Esophagus squamous epithelium (tissue), 5 donors: ENCODE measurements around the gene THEM4. TPM values are rescaled to one million over a fixed set of nuclear protein-coding genes. Genes with fewer than 3 reads are reported as not detected.

Source experiments
- DNase-seq: peaks from one replicate; lab custom pipeline; 2025; lab: John Stamatoyannopoulos, UW
- H3K27ac ChIP-seq, 4 donors: fragments of 200-600 bp; sonication (generic); one replicate each; pipeline ENCODE4 v1.5.1; 2016 to 2019; ENCODE audit warnings: mild to moderate bottlenecking in 1 of 4
- H3K27me3 ChIP-seq, 4 donors: fragments of 200-600 bp; sonication (generic); 1 replicate in 3 of 4; 2 replicates in 1 of 4; pipeline versions ENCODE4 v1.5.1 to v1.6.0; 2017 to 2021; ENCODE audit warnings: antibody characterized with exemption in 1 of 4
- H3K36me3 ChIP-seq, 3 donors: fragments of 200-600 bp; sonication (generic); one replicate each; pipeline ENCODE4 v1.5.1; 2016 to 2019
- H3K4me1 ChIP-seq, 3 donors: fragments of 200-600 bp; sonication (generic); one replicate each; pipeline ENCODE4 v1.5.1; 2017 to 2019
- H3K4me3 ChIP-seq, 4 donors: fragments of 200-600 bp; sonication (generic); 1 replicate in 3 of 4; 2 replicates in 1 of 4; pipeline ENCODE4 v1.5.1; 2016 to 2019; ENCODE audit warnings: mild to moderate bottlenecking in 2 of 4, moderate library complexity in 1 of 4
- H3K9me3 ChIP-seq, 3 donors: fragments of 200-600 bp; sonication (generic); one replicate each; pipeline ENCODE4 v1.5.1; 2016 to 2019
- POLR2A ChIP-seq, 4 donors: fragments of 450-650 bp; IDR thresholded peaks; one replicate each; pipeline ENCODE4 v1.6.1; 2017; ENCODE audit warnings: antibody characterized with exemption in 4 of 4, mild to moderate bottlenecking in 4 of 4, moderate library complexity in 3 of 4
- WGBS, 2 donors: methylation state at CpG; one replicate each; pipeline ENCODE4 v1.1.5; 2018; 5-methylcytosine and 5-hydroxymethylcytosine counted together
- intact Hi-C: fragments of 100-400 bp; cut with DNase I; formaldehyde crosslinking; loops from one replicate; pipeline ENCODE4 v1.15.0; 2022
- total RNA-seq, 4 donors: library from RNA; depleted of rRNA; stranded (reverse); fragments of >200 nt; gene quantifications; one replicate each; pipeline ENCODE4 v1.1.0, GENCODE V29; 2016
- TF ChIP-seq, protein P1 (sequence below), 6 experiments: fragments of 450-650 bp in 4 of 6; fragments of 200-600 bp in 2 of 6; sonication (generic) in 2 of 6; IDR thresholded peaks; one replicate each; pipeline ENCODE4 v1.5.1; 2016 to 2019; ENCODE audit warnings: antibody characterized with exemption in 6 of 6, mild to moderate bottlenecking in 4 of 6, moderate library complexity in 4 of 6
- donor health status: DM: yes; HTN: yes; CAD: no.

The THEM4 gene
- total RNA-seq, 4 donors from 2014 or later = 3.5 to 14.3 (median 12.3) TPM

DNA sequence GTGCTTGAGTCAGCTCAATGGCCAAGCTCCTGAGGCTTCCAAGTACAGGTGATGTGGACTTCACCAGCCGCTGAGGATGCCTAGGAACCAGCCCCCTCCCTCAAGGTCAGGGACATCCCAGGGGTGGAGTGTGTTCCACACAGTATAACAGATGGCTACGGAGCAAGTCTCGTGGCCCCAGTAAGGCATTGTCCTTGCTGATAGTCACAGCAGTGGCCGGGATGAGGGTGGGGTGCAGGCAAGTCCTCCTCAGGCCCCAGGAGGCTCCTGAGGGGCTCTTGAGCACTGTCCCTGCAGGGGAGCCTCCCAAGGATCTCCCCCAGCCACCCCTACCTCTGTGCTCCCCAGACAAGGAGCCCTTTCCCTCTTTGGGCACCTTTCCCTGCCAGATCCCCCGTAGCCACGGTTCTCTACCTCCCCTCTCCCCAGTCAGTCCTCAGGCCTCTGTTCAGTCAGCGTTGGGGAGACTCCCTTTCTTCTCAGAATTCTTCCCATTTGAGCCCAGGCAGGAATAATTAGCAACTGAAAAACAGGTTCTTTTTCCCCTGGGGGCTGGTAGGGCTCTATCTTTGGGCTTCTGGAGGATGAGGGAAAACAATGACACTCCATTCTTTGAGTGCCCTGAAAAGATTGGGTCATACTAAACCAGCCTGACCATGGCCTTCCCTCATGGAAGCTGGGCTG lies 48.7 kb downstream of the THEM4 start:
- TF ChIP-seq, protein P1, sequence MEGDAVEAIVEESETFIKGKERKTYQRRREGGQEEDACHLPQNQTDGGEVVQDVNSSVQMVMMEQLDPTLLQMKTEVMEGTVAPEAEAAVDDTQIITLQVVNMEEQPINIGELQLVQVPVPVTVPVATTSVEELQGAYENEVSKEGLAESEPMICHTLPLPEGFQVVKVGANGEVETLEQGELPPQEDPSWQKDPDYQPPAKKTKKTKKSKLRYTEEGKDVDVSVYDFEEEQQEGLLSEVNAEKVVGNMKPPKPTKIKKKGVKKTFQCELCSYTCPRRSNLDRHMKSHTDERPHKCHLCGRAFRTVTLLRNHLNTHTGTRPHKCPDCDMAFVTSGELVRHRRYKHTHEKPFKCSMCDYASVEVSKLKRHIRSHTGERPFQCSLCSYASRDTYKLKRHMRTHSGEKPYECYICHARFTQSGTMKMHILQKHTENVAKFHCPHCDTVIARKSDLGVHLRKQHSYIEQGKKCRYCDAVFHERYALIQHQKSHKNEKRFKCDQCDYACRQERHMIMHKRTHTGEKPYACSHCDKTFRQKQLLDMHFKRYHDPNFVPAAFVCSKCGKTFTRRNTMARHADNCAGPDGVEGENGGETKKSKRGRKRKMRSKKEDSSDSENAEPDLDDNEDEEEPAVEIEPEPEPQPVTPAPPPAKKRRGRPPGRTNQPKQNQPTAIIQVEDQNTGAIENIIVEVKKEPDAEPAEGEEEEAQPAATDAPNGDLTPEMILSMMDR (IDR thresholded peaks at IDR 0.05) = no peak
- TF ChIP-seq POLR2A (IDR thresholded peaks at IDR 0.05) = no peak
- no peaks in the 10 kb centered on the region for H3K27me3 ChIP-seq
- intact Hi-C loops = no loop called here
- 59 to 65% methylated on average over 5 of the region's 7 CpGs for WGBS, 2 donors
- H3K4me3 ChIP-seq = no peak overlapping the region
- H3K27ac ChIP-seq = no peak overlapping the region
- peaks cover 20 to 58% (median 28%) of the 10 kb centered on the region in 3 donors for H3K4me1 ChIP-seq
- DNase-seq = no peak
- no peaks in the 10 kb centered on the region for H3K9me3 ChIP-seq
- H3K36me3 ChIP-seq = no peaks in the 10 kb centered on the region

DNA sequence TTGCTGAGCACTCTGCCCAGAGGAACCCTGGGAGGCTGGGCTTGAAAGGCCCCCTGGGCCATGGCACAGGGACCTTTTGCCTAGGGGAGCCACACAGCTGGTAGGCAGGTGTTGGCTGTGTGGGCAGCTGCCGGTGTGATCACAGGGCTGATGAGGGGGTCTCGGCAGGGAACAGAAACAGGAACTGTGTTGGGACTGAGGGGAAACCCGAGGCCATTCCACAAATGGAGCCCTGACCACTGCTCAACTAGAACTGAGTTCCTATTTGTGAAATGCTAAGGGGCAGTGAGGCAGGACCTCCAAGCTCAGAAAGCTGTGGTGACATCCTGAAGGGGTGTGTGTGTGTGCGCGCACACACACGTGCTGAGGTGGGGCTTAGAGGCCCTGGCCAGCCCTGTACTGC lies 49.4 kb downstream of the THEM4 start:
- Histone ChIP-seq H3K4me1 (peaks cover 25 to 65% (median 33%) of the 10 kb centered on the region in 3 donors), H3K36me3 (no peaks in the 10 kb centered on the region), H3K4me3 (no peak overlapping the region), H3K27ac (no peak overlapping the region), H3K9me3 (no peaks in the 10 kb centered on the region), H3K27me3 (no peaks in the 10 kb centered on the region)
- no peak for TF ChIP-seq POLR2A (IDR thresholded peaks at IDR 0.05)
- TF ChIP-seq, protein P1 (IDR thresholded peaks at IDR 0.05) = no peak
- intact Hi-C loops = no loop called here
- no peak for DNase-seq
- 83 to 86% methylated on average over 3 of the region's 6 CpGs for WGBS, 2 donors

DNA sequence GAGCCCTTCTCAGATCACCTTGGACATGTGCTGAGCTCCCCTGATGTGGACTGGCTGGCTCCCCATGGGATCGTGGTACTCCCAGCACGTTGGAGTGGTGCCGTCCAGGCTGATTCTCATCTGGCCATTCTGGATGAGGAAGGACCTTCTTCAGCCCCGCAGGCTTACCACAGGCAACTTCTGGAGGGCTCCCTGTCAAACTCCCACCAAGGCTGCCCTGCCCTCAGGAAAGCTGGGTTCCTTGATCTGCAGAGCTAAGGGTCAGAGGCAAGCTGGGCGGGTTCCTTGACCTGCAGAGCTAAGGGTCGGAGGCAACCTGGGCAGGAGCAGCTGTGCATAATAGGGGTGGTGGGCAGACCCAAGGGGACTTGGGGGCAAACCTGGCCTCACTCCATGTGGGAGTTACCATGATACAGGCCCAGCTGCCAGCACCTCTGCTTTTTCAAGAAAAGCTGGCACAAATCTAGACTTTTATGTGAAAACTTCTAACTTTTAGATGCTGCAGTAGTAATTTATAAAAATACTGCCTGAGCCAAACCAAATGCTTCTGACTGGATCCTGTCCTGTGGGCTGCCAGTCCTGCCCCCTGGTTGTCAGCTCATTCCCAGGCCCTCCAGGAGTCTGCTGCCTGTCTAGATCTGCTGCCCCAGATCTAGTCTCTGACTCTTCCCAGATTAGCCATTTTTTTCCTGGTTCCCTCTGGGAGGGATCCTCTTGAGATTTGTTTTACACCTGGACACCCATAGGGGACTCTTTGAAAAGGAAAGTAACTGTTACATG lies 50.2 kb downstream of the THEM4 start:
- Histone ChIP-seq H3K4me3 (no peak overlapping the region), H3K27ac (peak overlapping the region in 2 of 4 donors; percentile 40 to 47), H3K27me3 (no peaks in the 10 kb centered on the region), H3K36me3 (no peaks in the 10 kb centered on the region), H3K9me3 (no peaks in the 10 kb centered on the region), H3K4me1 (peaks cover 25 to 72% (median 38%) of the 10 kb centered on the region in 3 donors)
- WGBS, 2 donors = 94% methylated on average over 3 of the region's 6 CpGs; no CpG with 5 or more reads in 1 of the 2 donors
- no peak for DNase-seq
- intact Hi-C loops = no loop called here
- TF ChIP-seq, protein P1 (IDR thresholded peaks at IDR 0.05) = no peak
- no peak for TF ChIP-seq POLR2A (IDR thresholded peaks at IDR 0.05)

DNA sequence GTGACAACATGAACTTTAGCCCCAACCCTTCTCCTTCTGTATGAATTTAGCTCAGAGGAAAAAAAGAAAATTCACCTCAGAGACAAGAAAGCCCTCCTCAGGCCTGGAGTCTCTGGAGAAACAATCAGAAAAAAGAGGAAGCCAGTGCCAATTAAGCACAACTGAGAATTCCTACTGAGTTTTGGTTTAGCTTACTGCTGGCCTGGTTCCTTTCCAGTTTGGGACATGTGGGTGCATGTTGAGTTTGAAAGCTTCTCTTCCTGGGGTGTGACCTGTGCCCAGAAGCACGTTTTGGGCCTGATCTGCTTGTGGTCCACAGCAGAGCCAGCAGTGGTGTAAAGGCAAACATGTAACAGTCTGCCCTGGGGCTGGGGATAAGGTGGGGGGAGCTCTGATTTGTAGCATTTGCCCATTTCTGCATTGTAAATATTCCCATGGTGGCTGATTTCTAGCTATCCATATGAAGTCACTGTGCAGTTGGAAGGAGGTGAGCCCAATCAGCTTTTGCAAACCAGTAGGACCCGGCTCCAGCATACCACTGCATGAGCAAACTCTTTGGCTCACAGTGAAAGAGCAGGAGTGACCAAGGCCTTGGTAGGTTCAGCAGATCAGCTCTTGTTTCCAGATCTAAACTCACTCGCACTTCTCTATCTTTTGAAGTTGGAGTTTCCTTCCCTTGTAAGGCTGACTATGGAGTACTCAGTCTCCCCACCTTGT lies 51.1 kb downstream of the THEM4 start:
- Histone ChIP-seq H3K27ac (peak overlapping the region in 3 of 4 donors; percentile 31 to 71 (median 47)), H3K36me3 (no peaks in the 10 kb centered on the region), H3K4me3 (no peak overlapping the region), H3K9me3 (no peaks in the 10 kb centered on the region), H3K4me1 (peaks cover 25 to 81% (median 41%) of the 10 kb centered on the region in 3 donors), H3K27me3 (no peaks in the 10 kb centered on the region)
- WGBS, 2 donors = 53 to 58% methylated on average over 2 to 3 of the region's 3 CpGs
- DNase-seq = no peak
- TF ChIP-seq, protein P1 (IDR thresholded peaks at IDR 0.05) = no peak
- no peak for TF ChIP-seq POLR2A (IDR thresholded peaks at IDR 0.05)
- intact Hi-C loops = no loop called here
